ENCODE data around the gene C1QTNF8.

DNA sequence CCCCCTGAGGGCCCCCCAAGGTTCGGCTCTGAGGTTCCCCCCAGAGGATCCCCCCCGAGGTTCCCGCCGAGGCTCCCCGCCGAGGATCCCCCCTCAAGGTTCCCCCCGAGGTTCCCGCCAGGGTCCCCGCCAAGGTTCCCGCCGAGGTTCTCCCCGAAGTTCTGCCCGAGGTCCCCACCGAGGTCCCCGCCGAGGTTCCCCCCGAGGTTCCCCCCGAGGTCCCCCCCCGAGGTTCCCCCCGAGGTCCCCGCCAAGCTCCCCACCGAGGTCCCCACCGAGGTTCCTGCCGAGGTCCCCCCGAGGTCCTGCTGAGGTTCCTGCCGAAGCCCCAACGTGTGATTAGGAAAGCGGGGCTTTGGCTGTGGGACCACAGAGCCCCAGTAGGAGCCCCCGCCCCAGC, 55.7 kb downstream of the C1QTNF8 start:
- TF ChIP-seq, protein P1, sequence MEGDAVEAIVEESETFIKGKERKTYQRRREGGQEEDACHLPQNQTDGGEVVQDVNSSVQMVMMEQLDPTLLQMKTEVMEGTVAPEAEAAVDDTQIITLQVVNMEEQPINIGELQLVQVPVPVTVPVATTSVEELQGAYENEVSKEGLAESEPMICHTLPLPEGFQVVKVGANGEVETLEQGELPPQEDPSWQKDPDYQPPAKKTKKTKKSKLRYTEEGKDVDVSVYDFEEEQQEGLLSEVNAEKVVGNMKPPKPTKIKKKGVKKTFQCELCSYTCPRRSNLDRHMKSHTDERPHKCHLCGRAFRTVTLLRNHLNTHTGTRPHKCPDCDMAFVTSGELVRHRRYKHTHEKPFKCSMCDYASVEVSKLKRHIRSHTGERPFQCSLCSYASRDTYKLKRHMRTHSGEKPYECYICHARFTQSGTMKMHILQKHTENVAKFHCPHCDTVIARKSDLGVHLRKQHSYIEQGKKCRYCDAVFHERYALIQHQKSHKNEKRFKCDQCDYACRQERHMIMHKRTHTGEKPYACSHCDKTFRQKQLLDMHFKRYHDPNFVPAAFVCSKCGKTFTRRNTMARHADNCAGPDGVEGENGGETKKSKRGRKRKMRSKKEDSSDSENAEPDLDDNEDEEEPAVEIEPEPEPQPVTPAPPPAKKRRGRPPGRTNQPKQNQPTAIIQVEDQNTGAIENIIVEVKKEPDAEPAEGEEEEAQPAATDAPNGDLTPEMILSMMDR (IDR thresholded peaks at IDR 0.05): no peak
- no peak for TF ChIP-seq POLR2A (IDR thresholded peaks at IDR 0.05)
